HEK293 (cell line): ENCODE data around the gene IQCE.

Source experiments
- CTCF ChIA-PET: fragments of 350-600 bp; formaldehyde crosslinking; extraction: SDS; loops from one replicate; lab custom pipeline; 2021; ENCODE audit warnings: antibody characterized with exemption; lab: Yijun Ruan, JAX
- POLR2A ChIA-PET: fragments of 300-600 bp; formaldehyde crosslinking; extraction: SDS; loops from one replicate; lab custom pipeline; 2020; ENCODE audit warnings: antibody characterized with exemption, inconsistent platforms; lab: Yijun Ruan, JAX
- H3K27ac ChIP-seq: fragments of 200-500 bp; sonication (Bioruptor generic); 2 replicates; pipeline ENCODE4 v1.5.1; 2014; ENCODE audit warnings: low read depth, low read length, control low read depth, inconsistent platforms; ENCODE audit errors: extremely low read depth
- H3K36me3 ChIP-seq, 2 experiments: fragments of 200-500 bp in 1 of 2; sonication (Bioruptor generic) in 1 of 2; 1 replicate in 1 of 2; 2 replicates in 1 of 2; pipeline ENCODE4 v1.5.1; 2014 to 2017; ENCODE audit warnings: inconsistent platforms in 2 of 2, low read length in 2 of 2; ENCODE audit not compliant: control insufficient read depth in 2 of 2, insufficient read depth in 1 of 2
- H3K4me1 ChIP-seq: fragments of 200-500 bp; sonication (Bioruptor generic); 2 replicates; pipeline ENCODE4 v1.5.1; 2014; ENCODE audit warnings: mild to moderate bottlenecking, low read length, inconsistent platforms; ENCODE audit not compliant: control insufficient read depth, insufficient read depth
- H3K4me3 ChIP-seq: 2 replicates; pipeline ENCODE4 v1.5.1; 2011; ENCODE audit warnings: low read depth, mild to moderate bottlenecking, control low read depth, low read length, moderate library complexity
- H3K9me3 ChIP-seq: fragments of 200-500 bp; sonication (Bioruptor generic); 2 replicates; pipeline ENCODE4 v1.5.1; 2014; ENCODE audit warnings: low read depth, low read length, inconsistent platforms; ENCODE audit not compliant: control insufficient read depth, insufficient read depth
- BCL11A ChIP-seq: fragments of 450-650 bp; formaldehyde crosslinking; IDR thresholded peaks from 2 replicates; pipeline ENCODE4 v1.5.1; 2016; ENCODE audit warnings: low read depth, missing biosample characterization, missing genetic modification characterization
- GLIS1 ChIP-seq: fragments of 450-650 bp; formaldehyde crosslinking; IDR thresholded peaks from 2 replicates; pipeline ENCODE4 v1.5.1; 2016; ENCODE audit warnings: missing biosample characterization, missing genetic modification characterization
- HOXD13 ChIP-seq: sonication (generic); formaldehyde crosslinking; IDR thresholded peaks from 2 replicates; pipeline ENCODE4 v1.8.0; 2022; ENCODE audit warnings: missing genetic modification reagents, borderline replicate concordance
- MZF1 ChIP-seq: fragments of 450-650 bp; formaldehyde crosslinking; IDR thresholded peaks from 2 replicates; pipeline ENCODE4 v1.5.1; 2017; ENCODE audit warnings: missing biosample characterization, missing genetic modification characterization, borderline replicate concordance
- PRDM1 ChIP-seq: fragments of 450-650 bp; formaldehyde crosslinking; IDR thresholded peaks from 2 replicates; pipeline ENCODE4; 2016; ENCODE audit warnings: missing biosample characterization, missing genetic modification characterization
- ZBTB21 ChIP-seq: fragments of 450-650 bp; formaldehyde crosslinking; IDR thresholded peaks from 2 replicates; pipeline ENCODE4 v1.5.1; 2017; ENCODE audit warnings: missing biosample characterization, missing genetic modification characterization
- ZBTB7A ChIP-seq: fragments of 450-650 bp; formaldehyde crosslinking; IDR thresholded peaks from 2 replicates; pipeline ENCODE4 v1.5.1; 2016; ENCODE audit warnings: low read depth, missing biosample characterization, missing genetic modification characterization
- ZFP69B ChIP-seq: fragments of 450-650 bp; formaldehyde crosslinking; IDR thresholded peaks from 2 replicates; pipeline ENCODE4 v1.5.1; 2016; ENCODE audit warnings: missing biosample characterization, missing genetic modification characterization
- ZNF155 ChIP-seq: fragments of 450-650 bp; formaldehyde crosslinking; IDR thresholded peaks from 2 replicates; pipeline ENCODE4 v1.5.1; 2016; ENCODE audit warnings: missing biosample characterization, missing genetic modification characterization
- ZNF221 ChIP-seq: fragments of 450-650 bp; formaldehyde crosslinking; IDR thresholded peaks from 2 replicates; pipeline ENCODE4 v1.5.1; 2017; ENCODE audit warnings: missing biosample characterization, missing genetic modification characterization, borderline replicate concordance
- ZNF274 ChIP-seq, 2 experiments: fragments of 200-500 bp in 1 of 2; fragments of 450-650 bp in 1 of 2; sonication (Bioruptor generic) in 1 of 2; formaldehyde crosslinking in 1 of 2; IDR thresholded peaks; 2 replicates each; pipeline versions ENCODE4 v1.5.1 to v1.6.1; 2014 to 2016; ENCODE audit warnings: borderline replicate concordance in 1 of 2, inconsistent platforms in 1 of 2, low read length in 1 of 2, missing biosample characterization in 1 of 2, missing genetic modification characterization in 1 of 2
- ZNF335 ChIP-seq: fragments of 450-650 bp; formaldehyde crosslinking; conservative IDR thresholded peaks from 2 replicates; pipeline ENCODE4 v1.5.1; 2016; ENCODE audit warnings: missing biosample characterization, missing genetic modification characterization
- ZNF549 ChIP-seq: fragments of 450-650 bp; IDR thresholded peaks from 2 replicates; pipeline ENCODE4 v1.5.1; 2018; ENCODE audit warnings: missing biosample characterization, missing genetic modification characterization, mild to moderate bottlenecking, inconsistent platforms, moderate library complexity
- ZNF701 ChIP-seq: fragments of 450-650 bp; formaldehyde crosslinking; IDR thresholded peaks from 2 replicates; pipeline ENCODE4 v1.5.1; 2016; ENCODE audit warnings: missing biosample characterization, missing genetic modification characterization
- ZNF785 ChIP-seq: fragments of 450-650 bp; formaldehyde crosslinking; IDR thresholded peaks from 2 replicates; pipeline ENCODE4 v1.5.1; 2016; ENCODE audit warnings: missing biosample characterization, missing genetic modification characterization
- ZSCAN23 ChIP-seq: fragments of 450-650 bp; formaldehyde crosslinking; IDR thresholded peaks from 2 replicates; pipeline ENCODE4 v1.5.1; 2016; ENCODE audit warnings: missing biosample characterization, missing genetic modification characterization
- TF ChIP-seq, protein P1 (sequence below): fragments of 450-650 bp; formaldehyde crosslinking; IDR thresholded peaks from 2 replicates; pipeline ENCODE4 v1.5.1; 2016; ENCODE audit warnings: missing biosample characterization, missing genetic modification characterization
- TF ChIP-seq, protein P2 (sequence below): fragments of 450-650 bp; formaldehyde crosslinking; IDR thresholded peaks from 2 replicates; pipeline ENCODE4 v1.5.1; 2016; ENCODE audit warnings: missing biosample characterization, missing genetic modification characterization
- TF ChIP-seq, protein P3 (sequence below): fragments of 450-650 bp; formaldehyde crosslinking; IDR thresholded peaks from 2 replicates; pipeline ENCODE4 v1.5.1; 2016; ENCODE audit warnings: missing biosample characterization, missing genetic modification characterization
- TF ChIP-seq, protein P4 (sequence below): fragments of 450-650 bp; formaldehyde crosslinking; IDR thresholded peaks from 2 replicates; pipeline ENCODE4 v1.5.1; 2016; ENCODE audit warnings: missing biosample characterization, missing genetic modification characterization

IQCE gene

DNA sequence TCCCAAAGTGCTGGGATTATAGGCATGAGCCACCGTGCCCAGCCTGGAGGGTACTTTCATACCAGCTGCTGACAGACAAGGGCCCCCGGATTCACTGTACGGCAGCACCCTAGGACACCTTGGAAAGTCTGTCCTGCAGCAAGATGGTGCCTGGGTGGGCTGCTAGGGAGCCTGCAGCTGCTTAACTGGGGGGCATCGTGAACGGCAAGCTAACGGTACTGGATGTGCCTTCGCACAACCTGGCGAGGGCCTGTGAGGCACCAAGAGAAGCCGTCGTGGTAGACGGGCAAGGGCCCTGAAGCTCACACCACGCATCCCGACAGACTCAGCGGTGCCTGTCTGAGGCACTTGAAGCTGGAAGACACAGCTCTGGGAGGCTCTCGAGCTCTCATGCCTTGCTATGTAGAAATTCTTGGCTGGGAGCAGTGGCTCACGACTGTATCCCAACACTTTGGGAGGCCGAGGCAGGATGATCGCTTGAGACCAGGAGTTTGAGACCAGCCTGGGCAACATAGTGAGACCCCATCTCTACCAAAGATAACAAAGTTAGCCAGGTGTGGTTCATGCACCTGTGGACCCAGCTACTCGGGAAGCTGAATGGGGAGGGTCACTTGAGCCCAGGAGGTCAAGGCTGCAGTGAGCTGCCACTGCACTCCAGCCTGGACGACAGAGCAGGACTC lies 12.9 kb upstream of the IQCE start (continued):
- TF ChIP-seq ZBTB21 (tag by site-specific recombination) (no peak), ZNF274 (IDR thresholded peaks at IDR 0.05; ENCODE audit: low read length) (no peak), ZNF274 (tag by site-specific recombination; IDR thresholded peaks at IDR 0.05; ENCODE audit: borderline replicate concordance) (no peak), HOXD13 (no peak), ZNF549 (tag by site-specific recombination) (no peak), ZFP69B (tag by site-specific recombination) (no peak), ZSCAN23 (no peak), PRDM1 (tag by site-specific recombination) (no peak)

DNA sequence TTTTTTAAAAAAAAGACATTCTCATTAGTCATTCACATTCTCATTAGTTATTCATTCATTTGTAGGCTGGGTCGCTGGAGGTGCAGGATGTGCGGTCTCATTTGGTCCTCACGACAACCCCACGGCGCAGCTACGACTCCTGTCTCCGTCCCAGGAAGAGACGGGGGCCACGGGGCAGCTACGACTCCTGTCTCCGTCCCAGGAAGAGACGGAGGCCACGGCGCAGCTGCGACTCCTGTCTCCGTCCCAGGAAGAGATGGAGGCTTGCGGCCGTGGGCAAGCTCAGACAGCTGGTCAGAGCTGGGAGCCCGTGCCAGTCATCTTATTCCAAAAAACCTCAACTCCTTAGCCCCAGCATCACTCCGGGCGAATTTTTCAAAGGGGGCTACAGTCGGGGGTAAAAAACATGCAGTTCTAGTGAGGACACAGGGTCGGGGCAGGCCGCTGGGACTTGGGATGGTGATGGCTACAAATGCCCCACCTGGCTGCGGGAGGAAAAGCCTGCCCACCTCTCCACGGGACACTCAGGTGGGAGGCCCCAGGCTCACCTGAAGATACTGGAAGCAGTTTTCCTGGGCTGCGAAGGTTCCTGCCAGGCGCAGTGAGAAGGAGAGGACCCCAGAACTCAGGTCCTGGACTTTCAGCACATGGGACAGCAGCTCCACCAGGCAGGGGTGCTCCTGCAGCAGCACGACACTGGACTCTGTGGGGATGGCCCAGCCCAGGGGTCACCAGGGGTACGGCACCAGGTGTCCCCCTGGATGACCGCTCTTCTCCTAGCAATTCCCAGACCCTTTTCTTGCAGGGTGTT lies 11.8 kb upstream of the IQCE start:
- H3K4me1 ChIP-seq = no peaks in the 10 kb centered on the region
- no peaks in the 10 kb centered on the region for H3K9me3 ChIP-seq
- H3K4me3 ChIP-seq = no peak overlapping the region
- H3K36me3 ChIP-seq = peaks cover 46 to 65% of the 10 kb centered on the region in 2 experiments
- POLR2A ChIA-PET = no interaction called here
- TF ChIP-seq ZNF701 (tag by site-specific recombination) = no peak
- TF ChIP-seq, protein P1, sequence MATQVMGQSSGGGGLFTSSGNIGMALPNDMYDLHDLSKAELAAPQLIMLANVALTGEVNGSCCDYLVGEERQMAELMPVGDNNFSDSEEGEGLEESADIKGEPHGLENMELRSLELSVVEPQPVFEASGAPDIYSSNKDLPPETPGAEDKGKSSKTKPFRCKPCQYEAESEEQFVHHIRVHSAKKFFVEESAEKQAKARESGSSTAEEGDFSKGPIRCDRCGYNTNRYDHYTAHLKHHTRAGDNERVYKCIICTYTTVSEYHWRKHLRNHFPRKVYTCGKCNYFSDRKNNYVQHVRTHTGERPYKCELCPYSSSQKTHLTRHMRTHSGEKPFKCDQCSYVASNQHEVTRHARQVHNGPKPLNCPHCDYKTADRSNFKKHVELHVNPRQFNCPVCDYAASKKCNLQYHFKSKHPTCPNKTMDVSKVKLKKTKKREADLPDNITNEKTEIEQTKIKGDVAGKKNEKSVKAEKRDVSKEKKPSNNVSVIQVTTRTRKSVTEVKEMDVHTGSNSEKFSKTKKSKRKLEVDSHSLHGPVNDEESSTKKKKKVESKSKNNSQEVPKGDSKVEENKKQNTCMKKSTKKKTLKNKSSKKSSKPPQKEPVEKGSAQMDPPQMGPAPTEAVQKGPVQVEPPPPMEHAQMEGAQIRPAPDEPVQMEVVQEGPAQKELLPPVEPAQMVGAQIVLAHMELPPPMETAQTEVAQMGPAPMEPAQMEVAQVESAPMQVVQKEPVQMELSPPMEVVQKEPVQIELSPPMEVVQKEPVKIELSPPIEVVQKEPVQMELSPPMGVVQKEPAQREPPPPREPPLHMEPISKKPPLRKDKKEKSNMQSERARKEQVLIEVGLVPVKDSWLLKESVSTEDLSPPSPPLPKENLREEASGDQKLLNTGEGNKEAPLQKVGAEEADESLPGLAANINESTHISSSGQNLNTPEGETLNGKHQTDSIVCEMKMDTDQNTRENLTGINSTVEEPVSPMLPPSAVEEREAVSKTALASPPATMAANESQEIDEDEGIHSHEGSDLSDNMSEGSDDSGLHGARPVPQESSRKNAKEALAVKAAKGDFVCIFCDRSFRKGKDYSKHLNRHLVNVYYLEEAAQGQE (tag by site-specific recombination) = peak; percentile 73
- no peak for TF ChIP-seq GLIS1 (tag by site-specific recombination)
- TF ChIP-seq, all 188 proteins: peak for 1
- CTCF ChIA-PET = interaction anchor here (0.7 kb wide), 1 partner anchor 163 kb away, joined by 3 read pairs; no protein-coding TSS in a partner anchor
- no peak overlapping the region for H3K27ac ChIP-seq

DNA sequence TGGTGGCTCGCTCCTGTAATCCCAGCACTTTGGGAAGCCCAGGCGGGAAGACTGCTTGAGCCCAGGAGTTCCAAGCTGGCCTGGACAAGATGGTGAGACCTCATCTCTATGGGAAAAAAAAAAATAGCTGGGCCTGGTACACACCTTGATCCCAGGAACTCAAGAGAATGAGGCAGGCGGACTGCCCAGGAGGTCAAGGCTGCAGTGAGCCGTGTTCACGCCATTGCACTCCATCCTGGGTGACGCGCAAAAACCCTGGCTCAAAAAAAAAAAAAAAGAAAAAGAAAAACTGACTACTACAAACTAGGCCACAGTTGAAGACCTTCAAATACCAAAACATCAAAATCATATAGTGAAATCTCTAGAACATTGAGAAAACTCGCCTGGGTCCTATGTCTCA lies 7.4 kb upstream of the IQCE start:
- no peak overlapping the region for H3K4me3 ChIP-seq
- peaks cover 2% of the 10 kb centered on the region; the same call in 1 of the 2 replicates for H3K4me1 ChIP-seq
- H3K27ac ChIP-seq = no peak overlapping the region
- H3K9me3 ChIP-seq = no peaks in the 10 kb centered on the region
- TF ChIP-seq BCL11A (tag by site-specific recombination) (no peak), MZF1 (tag by site-specific recombination) (no peak), ZBTB7A (tag by site-specific recombination) (no peak), ZNF155 (tag by site-specific recombination) (no peak), ZFP69B (tag by site-specific recombination) (no peak), ZNF335 (no peak), ZNF221 (tag by site-specific recombination) (no peak), ZNF785 (tag by site-specific recombination) (no peak)
- TF ChIP-seq, protein P2, sequence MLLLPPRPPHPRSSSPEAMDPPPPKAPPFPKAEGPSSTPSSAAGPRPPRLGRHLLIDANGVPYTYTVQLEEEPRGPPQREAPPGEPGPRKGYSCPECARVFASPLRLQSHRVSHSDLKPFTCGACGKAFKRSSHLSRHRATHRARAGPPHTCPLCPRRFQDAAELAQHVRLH (tag by site-specific recombination) = no peak
- TF ChIP-seq, protein P3, sequence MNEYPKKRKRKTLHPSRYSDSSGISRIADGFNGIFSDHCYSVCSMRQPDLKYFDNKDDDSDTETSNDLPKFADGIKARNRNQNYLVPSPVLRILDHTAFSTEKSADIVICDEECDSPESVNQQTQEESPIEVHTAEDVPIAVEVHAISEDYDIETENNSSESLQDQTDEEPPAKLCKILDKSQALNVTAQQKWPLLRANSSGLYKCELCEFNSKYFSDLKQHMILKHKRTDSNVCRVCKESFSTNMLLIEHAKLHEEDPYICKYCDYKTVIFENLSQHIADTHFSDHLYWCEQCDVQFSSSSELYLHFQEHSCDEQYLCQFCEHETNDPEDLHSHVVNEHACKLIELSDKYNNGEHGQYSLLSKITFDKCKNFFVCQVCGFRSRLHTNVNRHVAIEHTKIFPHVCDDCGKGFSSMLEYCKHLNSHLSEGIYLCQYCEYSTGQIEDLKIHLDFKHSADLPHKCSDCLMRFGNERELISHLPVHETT = no peak
- TF ChIP-seq, protein P4, sequence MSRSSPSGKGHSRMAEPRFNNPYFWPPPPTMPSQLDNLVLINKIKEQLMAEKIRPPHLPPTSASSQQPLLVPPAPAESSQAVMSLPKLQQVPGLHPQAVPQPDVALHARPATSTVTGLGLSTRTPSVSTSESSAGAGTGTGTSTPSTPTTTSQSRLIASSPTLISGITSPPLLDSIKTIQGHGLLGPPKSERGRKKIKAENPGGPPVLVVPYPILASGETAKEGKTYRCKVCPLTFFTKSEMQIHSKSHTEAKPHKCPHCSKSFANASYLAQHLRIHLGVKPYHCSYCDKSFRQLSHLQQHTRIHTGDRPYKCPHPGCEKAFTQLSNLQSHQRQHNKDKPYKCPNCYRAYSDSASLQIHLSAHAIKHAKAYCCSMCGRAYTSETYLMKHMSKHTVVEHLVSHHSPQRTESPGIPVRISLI = no peak
- peaks cover 37 to 45% of the 10 kb centered on the region in 2 experiments for H3K36me3 ChIP-seq
- CTCF ChIA-PET = no interaction called here
- POLR2A ChIA-PET = interaction anchor here (0.7 kb wide), 1 partner anchor 287 kb away, joined by 4 read pairs; no protein-coding TSS in a partner anchor
